Spleen (tissue), 7 donors: ENCODE results near the gene RYR2.

ENCODE experiments used
- CTCF ChIP-seq, 11 experiments: fragments of 200-600 bp in 7 of 11; fragments of 450-650 bp in 4 of 11; sonication (generic) in 4 of 11; IDR thresholded peaks in 8 of 11; conservative IDR thresholded peaks in 3 of 11; 1 replicate in 7 of 11; 2 replicates in 4 of 11; pipeline versions ENCODE4 v1.4.0 to v1.8.0; 2016 to 2021; ENCODE audit warnings: antibody characterized with exemption in 11 of 11, inconsistent platforms in 4 of 11, mild to moderate bottlenecking in 1 of 11
- POLR2A ChIP-seq, 3 donors: fragments of 450-650 bp; IDR thresholded peaks; one replicate each; pipeline ENCODE4 v1.5.1; 2017; ENCODE audit warnings: antibody characterized with exemption in 3 of 3, mild to moderate bottlenecking in 1 of 3
- donor health status: DM: no; HTN: no; CAD: no; lungs with moderate emphysema.
- donor health status: DM: no; HTN: no; CAD: no.
- donor health status: DM: no; HTN: no; CAD: no.

GRCh38 chr1:237416924-237417655, 375.1 kb downstream of the RYR2 start:
- TF ChIP-seq CTCF (IDR thresholded peaks at IDR 0.05 in 8 of 11, conservative IDR thresholded peaks at IDR 0.05 in 3 of 11) = no peak
- no peak for TF ChIP-seq POLR2A (IDR thresholded peaks at IDR 0.05)
